NCI-H526 (cell line): Measurements from ENCODE around the gene LDLRAD4.

ENCODE experiments used
- DNase-seq, 2 experiments: peaks; one replicate each; lab custom pipeline; 2025; lab: John Stamatoyannopoulos, UW

The LDLRAD4 gene

DNA sequence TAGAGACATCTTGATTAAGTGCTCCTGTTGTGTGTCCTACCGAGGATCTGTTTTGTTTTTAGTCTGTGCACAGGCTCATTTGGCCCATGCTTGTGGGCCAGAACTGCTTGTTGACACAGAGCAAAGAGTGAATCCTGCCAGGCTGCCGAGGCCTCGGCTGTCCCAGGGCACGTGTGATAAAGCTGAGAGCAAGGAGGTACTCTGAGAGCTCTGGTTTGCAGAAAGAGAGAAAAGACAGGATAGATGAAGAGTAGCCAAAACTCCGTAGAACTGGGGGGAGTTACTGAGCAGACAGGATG lies 332.7 kb downstream of the LDLRAD4 start:
- DNase-seq: no peak

- no peak for DNase-seq
Observed at GRCh38 chr18:13551841-13552733, 333.5 kb downstream of the LDLRAD4 start.

- DNase-seq: no peak
Observed at GRCh38 chr18:13553449-13553848, 334.9 kb downstream of the LDLRAD4 start.

GRCh38 chr18:13555192-13555591 lies 336.6 kb downstream of the LDLRAD4 start:
- no peak for DNase-seq

DNA sequence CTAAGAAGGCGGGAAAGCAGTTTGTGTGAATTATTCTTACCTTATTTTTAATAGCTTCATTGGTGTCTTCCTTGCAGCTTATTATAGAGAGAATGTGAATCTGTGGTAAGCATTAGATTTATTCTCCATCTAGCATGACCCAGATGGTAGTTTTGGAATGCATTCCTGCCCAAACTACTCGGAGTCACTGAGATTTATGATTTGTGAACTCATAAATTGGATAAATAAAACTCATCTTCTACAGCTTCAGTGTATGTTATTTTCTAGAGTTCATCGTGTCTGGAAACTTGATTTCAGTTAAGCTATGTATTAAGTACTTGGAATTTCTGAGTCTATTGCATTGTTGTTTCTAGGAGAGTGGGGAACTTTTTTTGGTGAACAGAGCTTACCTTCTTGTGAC lies 337.3 kb downstream of the LDLRAD4 start:
- DNase-seq: no peak

- no peak for DNase-seq
Observed at GRCh38 chr18:13556502-13556901, 337.9 kb downstream of the LDLRAD4 start.

DNA sequence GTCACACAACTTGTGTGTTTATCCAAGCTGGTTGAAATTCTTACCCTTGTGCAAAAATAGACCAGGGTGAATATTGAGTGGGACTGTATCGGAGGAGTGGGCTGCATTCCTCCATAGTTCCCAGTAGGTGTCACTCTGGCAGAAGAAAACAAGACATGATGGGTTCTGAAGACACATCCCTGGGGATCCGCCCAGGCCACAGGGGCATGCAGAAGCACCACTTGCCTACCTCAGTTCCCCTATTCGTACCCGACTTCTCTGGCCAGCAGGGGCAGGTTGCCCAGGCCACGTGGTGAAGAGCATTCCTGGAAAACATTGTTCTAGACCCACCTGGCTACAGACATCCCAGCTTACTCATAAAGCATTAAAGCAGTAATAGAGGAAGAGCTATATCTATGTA lies 339.6 kb downstream of the LDLRAD4 start:
- peak; percentile 16 to 63 for DNase-seq

DNA sequence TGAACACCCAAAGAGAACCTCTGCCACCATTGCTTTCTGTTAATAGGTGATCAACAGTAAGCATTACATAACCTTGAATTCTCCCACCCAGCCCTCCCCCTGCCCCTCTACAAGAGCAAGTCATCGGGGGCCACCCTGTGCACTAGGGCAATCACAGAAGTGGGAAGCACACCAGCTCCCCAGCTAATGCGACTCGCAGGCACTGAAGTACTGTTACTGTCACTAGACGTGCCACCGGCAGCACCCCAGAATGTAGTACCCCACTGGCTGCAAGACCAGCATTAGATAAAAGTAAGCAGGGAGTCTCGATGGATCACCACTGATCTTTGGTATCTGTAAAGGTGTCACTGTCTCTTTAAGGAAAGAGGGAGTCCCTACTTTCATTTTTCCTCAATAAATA lies 340.2 kb downstream of the LDLRAD4 start:
- DNase-seq: no peak

DNA sequence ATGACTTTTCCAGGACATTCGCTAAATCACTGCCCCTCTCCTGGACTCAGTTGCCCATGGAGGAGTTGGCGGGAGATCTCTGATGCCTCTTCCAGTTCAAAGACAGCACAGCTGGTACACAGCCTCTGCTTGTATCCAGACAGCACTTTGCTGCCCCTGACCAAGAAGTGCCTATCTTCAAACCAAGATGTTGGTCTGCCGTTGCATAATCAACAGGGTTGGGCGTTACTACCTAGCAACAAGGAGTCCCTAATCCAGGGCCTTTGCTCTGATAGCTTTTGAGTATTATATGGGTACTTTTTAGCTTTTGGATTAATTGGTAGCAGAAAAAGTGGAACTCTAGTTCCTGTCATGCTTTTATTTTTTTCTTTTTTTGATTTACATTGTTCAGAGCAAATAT lies 341.2 kb downstream of the LDLRAD4 start:
- DNase-seq: no peak

DNA sequence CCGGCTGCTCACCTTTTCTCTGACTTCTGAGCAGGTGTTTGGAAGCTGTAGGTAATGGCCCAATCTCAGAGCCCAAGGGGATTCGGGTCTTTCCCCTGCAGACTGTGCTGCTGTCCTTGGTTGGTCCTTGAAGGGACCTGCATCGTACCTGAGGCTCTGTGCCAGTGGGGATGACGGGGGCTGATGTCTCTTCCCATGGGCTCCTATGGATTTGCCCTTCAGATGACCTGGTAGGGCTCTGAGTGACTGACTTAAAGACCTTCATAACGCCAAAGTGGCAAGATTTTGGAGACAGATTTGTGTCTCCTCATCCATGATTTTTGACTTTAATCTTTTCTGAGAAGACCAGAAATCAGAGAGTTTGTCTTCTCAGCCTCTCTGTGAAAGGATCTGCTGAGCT lies 341.7 kb downstream of the LDLRAD4 start:
- no peak for DNase-seq

GRCh38 chr18:13562494-13563029 lies 344.0 kb downstream of the LDLRAD4 start:
- DNase-seq: no peak

DNA sequence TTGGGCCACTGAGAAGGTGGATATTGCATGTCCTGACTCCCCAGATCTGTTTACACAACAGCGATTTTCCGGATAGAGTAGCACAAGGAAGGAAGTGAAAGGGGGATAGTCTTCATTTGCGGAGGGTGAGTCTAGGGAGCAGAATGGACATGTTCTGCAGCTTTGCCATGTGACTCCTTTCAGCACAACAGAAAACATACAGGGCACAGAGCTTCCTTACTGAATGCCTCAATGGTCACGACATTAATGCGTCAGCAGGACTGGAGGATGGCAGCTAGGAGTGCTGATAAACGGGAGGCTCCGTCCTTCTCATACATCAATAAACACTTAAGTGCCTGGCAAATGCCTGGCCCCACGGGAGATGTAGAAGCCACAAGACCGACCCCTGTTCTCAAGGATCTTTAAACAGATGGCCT lies 344.8 kb downstream of the LDLRAD4 start:
- no peak for DNase-seq

DNA sequence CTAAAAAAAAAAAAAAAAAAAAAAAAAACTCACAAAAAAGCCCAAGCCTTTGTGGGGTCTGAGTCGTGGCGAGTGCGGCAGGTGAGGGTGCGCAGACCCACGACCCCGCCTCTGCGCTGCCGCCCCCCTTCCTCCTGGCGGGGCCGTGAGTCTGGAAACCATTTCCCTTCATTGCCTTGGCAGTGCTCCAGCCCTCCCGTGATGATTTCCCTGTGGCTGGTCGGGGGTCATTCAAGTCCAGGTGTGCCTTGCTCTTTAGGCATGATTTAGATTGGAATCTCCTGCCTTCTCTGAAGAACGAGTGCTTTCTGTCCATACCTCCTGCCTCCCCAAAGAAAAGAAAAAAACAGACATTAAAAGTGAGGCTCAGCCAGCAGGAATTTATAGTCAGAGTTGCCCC lies 346.0 kb downstream of the LDLRAD4 start:
- no peak for DNase-seq

- no peak for DNase-seq
Observed at GRCh38 chr18:13565228-13565627, 346.7 kb downstream of the LDLRAD4 start.

DNA sequence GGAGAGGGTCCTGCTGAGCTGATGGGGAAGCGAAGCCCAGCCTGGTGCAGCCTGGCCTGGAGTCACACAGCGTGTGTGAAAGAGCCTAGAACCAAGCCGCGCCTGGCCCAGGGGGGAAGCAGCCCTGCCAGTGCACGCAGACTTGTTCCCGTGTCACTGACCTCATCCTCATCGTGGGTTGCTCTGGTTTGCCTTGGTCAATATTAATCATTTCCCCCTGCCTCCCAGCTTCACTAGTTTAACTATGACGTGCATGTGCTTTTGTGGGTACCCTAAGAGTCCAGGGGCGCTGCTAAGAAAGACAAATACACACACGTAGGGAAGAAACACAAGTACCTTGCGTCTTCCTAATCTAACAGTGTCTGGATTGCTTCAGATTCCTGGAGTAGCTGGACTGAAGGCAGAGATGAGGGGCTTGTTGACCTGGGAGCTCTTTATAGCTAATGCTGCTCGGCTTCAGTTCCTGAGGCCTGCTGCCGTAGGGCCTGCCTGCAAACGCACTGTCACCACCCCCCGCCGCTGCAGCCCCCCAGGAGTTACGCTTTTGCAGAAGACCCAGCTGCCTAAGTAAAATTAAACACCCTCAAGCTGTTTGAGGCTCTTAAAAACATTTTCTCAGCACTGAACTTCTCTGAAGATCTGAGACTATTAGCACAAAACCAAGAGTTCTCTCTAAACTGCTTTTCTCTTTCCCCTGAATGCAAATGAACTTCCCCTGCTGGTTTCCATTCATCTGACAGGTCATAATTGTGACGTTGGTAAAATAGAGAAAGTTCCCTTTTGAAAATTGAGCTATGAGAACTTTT lies 348.6 kb downstream of the LDLRAD4 start:
- no peak for DNase-seq

GRCh38 chr18:13568443-13569392 lies 350.2 kb downstream of the LDLRAD4 start:
- no peak for DNase-seq

DNA sequence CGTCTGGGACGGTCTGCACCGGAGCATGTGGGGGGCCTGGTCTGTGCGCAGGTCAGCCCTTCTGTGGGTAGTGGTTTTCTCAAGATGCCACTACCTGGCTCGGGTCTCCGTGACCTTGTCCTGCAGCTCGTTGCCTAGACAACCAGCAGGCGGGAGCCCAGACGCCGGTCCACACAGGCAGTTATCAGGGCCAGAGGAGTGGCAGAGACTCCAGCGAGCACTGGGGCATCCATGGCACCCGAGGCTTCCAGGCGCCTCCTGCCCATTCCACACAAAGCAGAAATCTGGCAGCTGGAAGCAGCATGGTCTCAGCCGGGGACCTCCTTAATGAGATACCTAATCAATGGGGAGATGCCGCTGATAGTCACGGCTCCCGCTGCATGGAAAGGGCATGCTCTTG lies 351.7 kb downstream of the LDLRAD4 start:
- DNase-seq: no peak

DNA sequence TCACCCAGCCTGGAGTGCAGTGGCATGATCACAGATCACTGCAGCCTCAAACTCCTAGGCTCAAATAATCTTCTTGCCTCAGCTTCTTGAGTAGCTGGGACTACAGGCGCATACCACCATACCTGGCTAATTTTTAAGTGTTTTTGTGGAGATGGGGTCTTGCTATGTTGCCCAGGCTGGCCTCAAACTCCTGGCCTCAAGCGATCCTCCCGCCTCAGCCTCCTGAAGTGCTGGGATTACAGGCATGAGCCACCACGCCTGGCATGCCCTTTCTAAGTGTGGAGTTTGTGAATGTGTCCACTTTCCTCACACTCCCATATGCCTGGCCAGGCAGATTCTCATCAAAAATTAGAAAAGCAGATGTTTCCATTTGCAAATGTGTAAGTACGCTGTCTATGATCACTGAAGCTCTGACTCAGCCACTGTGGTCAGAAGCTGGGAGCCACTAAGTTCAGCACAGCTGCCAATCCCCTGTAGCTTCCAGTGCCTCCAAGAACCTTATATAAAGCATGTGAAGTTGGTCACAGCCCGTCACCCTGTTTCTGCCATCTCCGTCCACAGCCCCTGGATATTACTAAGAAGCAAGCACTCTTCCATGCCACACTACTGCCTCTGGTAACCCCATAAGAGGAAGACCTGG lies 352.4 kb downstream of the LDLRAD4 start:
- DNase-seq: no peak

- no peak for DNase-seq
Observed at GRCh38 chr18:13572148-13572547, 353.6 kb downstream of the LDLRAD4 start.

DNA sequence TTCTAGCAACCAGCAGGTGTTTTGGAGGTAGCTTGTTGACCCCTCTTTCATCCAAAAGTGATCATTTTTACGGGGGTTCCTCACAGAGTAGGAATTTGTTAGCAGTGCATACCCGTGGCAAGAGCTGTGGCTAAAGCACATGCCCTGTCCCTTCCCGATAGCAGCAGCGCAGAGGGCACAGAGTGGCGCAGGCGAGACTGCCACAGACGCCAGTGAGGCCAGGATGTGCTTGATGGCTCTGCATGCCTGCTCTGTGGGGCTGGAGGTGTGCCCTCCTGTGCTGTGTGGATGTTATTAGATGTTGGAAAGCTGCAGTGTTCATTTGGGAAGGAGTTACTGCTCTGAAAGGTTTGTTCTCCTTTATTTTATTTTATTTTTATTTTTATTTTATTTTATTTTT lies 354.2 kb downstream of the LDLRAD4 start:
- DNase-seq: no peak

DNA sequence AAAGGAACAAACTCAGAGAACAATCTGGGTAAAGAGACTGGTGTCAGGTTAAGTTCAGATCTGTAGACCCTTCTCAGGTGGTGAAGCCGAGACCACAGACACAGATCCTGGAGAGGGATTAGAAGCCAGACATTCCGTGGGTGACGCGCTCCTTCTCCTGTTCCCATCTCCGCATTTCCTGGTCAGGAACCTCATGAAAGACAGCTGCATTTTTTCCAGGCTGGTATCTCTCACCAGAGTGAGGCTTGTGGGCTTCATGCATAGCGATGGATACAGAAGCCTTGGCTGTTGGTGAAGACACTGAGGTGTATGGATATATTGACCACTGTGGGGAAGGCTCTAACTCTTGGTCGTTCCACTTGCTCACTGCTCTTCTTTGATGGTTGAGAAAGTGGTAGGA lies 355.2 kb downstream of the LDLRAD4 start:
- no peak for DNase-seq
